Kidney epithelial cell (primary cell): Measurements from ENCODE around the gene PELI2. TPM values are rescaled to one million over a fixed set of nuclear protein-coding genes. Genes with fewer than 3 reads are reported as not detected.
A peak's percentile ranks its signal among the peaks of the same experiment; 100 is the strongest.

Experiments used
- DNase-seq: peaks from one replicate; pipeline ENCODE4 v3.0.0-alpha.2; 2010; ENCODE audit warnings: low read depth
- H3K27me3 ChIP-seq: 2 replicates; pipeline ENCODE4 v1.6.0; 2011; ENCODE audit warnings: low read length; ENCODE audit not compliant: control insufficient read depth, insufficient read depth
- H3K36me3 ChIP-seq: 2 replicates; pipeline ENCODE4 v1.5.1; 2011; ENCODE audit warnings: low read length; ENCODE audit not compliant: control insufficient read depth, insufficient read depth
- H3K4me3 ChIP-seq: 2 replicates; pipeline ENCODE4 v1.5.1; 2011; ENCODE audit warnings: low read depth, mild to moderate bottlenecking, control low read depth, low read length
- total RNA-seq: library from RNA; depleted of rRNA; stranded (reverse); fragments of >200 nt; gene quantifications from 2 replicates; pipeline ENCODE4 v1.2.3, GENCODE V29; 2015
- TF ChIP-seq, protein P1 (sequence below): IDR thresholded peaks from 2 replicates; pipeline ENCODE4 v1.5.1; 2011; ENCODE audit warnings: mild to moderate bottlenecking, moderate library complexity, low read length, control low read depth, inconsistent platforms; ENCODE audit not compliant: insufficient read depth, poor library complexity, severe bottlenecking

The PELI2 gene
- total RNA-seq, 1 donor from 2014 or later = 4.8 TPM

DNA sequence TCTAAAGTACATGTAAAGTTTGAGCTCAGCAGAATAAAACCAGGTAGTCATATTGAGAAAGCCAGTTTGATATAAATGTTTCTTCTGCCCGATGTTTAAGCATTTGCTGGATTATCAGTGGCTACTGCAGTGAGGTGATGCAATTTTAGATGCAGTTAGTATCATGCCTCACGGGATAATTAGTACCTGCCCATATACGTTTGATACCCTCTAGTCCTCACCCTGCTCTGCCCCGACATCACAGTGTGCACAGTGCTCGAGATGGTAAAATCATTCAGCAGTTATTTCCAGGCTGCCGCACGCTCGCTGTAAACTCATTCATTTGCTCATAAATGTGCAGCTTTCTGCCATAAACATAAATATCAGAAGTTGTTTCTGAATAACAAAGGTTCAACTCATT, 152.7 kb downstream of the PELI2 start:
- Histone ChIP-seq H3K27me3 (no peaks in the 10 kb centered on the region), H3K4me3 (no peak overlapping the region), H3K36me3 (no peaks in the 10 kb centered on the region)
- DNase-seq = no peak
- TF ChIP-seq, protein P1, sequence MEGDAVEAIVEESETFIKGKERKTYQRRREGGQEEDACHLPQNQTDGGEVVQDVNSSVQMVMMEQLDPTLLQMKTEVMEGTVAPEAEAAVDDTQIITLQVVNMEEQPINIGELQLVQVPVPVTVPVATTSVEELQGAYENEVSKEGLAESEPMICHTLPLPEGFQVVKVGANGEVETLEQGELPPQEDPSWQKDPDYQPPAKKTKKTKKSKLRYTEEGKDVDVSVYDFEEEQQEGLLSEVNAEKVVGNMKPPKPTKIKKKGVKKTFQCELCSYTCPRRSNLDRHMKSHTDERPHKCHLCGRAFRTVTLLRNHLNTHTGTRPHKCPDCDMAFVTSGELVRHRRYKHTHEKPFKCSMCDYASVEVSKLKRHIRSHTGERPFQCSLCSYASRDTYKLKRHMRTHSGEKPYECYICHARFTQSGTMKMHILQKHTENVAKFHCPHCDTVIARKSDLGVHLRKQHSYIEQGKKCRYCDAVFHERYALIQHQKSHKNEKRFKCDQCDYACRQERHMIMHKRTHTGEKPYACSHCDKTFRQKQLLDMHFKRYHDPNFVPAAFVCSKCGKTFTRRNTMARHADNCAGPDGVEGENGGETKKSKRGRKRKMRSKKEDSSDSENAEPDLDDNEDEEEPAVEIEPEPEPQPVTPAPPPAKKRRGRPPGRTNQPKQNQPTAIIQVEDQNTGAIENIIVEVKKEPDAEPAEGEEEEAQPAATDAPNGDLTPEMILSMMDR = no peak

DNA sequence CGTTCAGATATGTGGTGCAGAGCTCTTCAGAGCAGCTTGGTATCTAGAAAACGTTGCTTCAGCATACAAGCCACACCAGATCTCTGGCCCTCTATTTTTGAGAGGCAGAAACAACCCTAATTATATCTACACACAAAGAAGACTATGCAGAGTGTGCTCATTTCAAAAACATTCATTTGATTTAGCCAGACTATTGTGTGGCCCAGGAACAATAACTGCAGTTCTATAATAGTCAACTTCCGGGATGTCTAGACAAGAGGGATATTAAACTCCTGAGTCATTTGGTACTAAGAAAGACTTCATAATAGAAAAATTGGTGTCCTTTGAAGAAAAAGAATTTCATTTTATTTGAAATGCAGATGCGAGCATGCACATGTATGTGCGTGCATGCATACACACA, 153.8 kb downstream of the PELI2 start:
- peak; percentile 2 for DNase-seq
- Histone ChIP-seq H3K4me3 (no peak overlapping the region), H3K27me3 (no peaks in the 10 kb centered on the region), H3K36me3 (no peaks in the 10 kb centered on the region)
- TF ChIP-seq, protein P1 = no peak

DNA sequence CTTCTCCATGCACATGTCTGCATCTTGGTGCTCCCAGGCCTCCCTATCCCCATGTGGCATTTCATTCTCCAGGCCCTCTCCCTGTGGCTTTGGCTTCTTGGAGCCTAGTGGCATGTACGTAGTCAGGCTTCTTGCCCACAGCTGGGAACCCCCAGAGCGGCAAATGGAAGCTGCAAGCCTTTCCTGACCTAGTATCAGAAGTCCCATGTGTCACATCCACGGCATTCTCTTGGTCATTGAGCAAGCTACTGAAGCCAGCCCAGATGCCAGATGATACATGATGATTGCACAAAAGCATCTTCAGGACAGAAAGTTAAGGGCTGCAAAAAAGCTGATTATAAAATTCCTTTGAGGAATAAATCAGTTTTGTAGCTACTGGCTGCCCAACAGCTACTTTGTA, 154.9 kb downstream of the PELI2 start:
- Histone ChIP-seq H3K4me3 (no peak overlapping the region), H3K36me3 (no peaks in the 10 kb centered on the region), H3K27me3 (no peaks in the 10 kb centered on the region)
- no peak for DNase-seq
- TF ChIP-seq, protein P1 = no peak

DNA sequence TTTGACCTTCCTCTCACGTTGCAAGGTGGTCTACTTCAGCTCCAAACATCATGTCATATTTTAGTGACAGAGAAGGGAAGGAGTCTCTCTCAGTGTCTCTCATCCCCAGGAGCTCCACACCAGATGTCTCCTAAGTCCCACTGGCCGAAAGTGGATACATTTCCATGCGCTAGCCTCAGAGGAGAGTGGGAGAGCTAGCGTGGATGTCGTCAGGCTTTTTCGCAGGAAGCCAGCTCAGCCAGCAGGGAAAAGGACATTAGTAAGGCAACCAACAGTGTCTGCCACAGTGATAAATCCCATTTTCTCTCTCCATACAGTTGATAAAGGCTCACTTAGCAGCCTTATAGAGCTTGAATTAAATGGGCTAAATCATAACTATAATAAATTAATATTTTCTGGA, 155.7 kb downstream of the PELI2 start:
- no peak for DNase-seq
- no peaks in the 10 kb centered on the region for H3K27me3 ChIP-seq
- TF ChIP-seq, protein P1 = no peak
- no peak overlapping the region for H3K4me3 ChIP-seq
- no peaks in the 10 kb centered on the region for H3K36me3 ChIP-seq

DNA sequence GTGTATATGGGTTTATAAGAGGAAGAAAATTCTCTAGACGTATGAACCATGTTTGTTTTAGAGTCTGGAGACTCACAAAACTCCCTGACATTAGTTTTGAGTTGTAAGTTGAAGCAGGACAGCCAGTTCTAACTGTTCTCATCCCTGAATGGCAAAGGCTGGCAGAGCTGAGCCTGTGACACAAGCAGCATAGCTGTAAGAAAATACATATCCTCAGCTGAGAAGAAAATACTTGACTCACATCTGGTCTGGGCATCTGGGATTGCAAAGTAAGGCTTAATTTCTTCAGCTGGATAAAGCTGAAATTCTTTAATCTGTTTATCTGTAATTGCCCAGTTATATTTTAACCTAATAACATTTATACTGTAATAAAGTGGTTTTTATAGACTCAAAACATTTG, 156.3 kb downstream of the PELI2 start:
- TF ChIP-seq, protein P1 = no peak
- DNase-seq = no peak
- H3K27me3 ChIP-seq = no peaks in the 10 kb centered on the region
- H3K36me3 ChIP-seq = no peaks in the 10 kb centered on the region
- H3K4me3 ChIP-seq = no peak overlapping the region

DNA sequence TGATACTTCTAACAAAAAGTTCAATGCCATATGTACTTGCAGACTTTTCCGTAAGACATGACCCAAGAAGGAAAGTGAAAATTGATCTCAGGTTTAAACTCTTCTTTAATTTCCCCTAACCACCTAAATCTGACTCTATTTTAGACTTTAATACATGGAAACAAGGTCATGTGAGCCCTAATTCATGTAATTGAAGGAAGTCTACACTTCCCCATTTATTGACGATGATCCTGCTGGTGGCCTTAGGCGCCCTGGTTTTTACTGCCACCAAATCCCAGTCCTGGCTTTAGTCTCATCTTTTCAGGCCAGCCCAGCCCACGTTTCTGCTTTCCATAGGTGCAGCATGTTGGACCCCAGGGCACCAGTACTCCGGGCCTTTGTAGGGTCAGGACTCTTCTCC, 157.9 kb downstream of the PELI2 start:
- Histone ChIP-seq H3K36me3 (no peaks in the 10 kb centered on the region), H3K4me3 (no peak overlapping the region), H3K27me3 (no peaks in the 10 kb centered on the region)
- no peak for DNase-seq
- TF ChIP-seq, protein P1 = no peak
